HepG2 (cell line): ENCODE results near the gene RRBP1. TPM values are rescaled to one million over a fixed set of nuclear protein-coding genes. Genes with fewer than 3 reads are reported as not detected.

Experiments
- HMGA1 ChIP-seq: sonication (generic); formaldehyde crosslinking; conservative IDR thresholded peaks from 2 replicates; pipeline ENCODE4 v1.4.0; 2020; ENCODE audit warnings: missing genetic modification reagents
- HNF4A ChIP-seq: sonication (generic); formaldehyde crosslinking; IDR thresholded peaks from 2 replicates; pipeline ENCODE4 v1.4.0; 2020; ENCODE audit warnings: missing genetic modification reagents
- HNRNPLL ChIP-seq: fragments of 200-400 bp; formaldehyde crosslinking; IDR thresholded peaks from 2 replicates; pipeline ENCODE4 v1.6.1; 2017; ENCODE audit warnings: mild to moderate bottlenecking, low read depth, low read length; ENCODE audit not compliant: poor library complexity, severe bottlenecking
- NR2F2 ChIP-seq: IDR thresholded peaks from 2 replicates; pipeline ENCODE4 v1.6.1; 2012; ENCODE audit warnings: low read depth, inconsistent platforms, borderline replicate concordance
- SCMH1 ChIP-seq: sonication (generic); formaldehyde crosslinking; IDR thresholded peaks from 2 replicates; pipeline ENCODE4 v1.9.0; 2021; ENCODE audit warnings: missing genetic modification reagents, mild to moderate bottlenecking, borderline replicate concordance
- SNAPC2 ChIP-seq: sonication (generic); formaldehyde crosslinking; IDR thresholded peaks from 2 replicates; pipeline ENCODE4 v1.8.1; 2022; ENCODE audit warnings: mild to moderate bottlenecking, missing genetic modification reagents
- SP140L ChIP-seq: sonication (generic); formaldehyde crosslinking; IDR thresholded peaks from 2 replicates; pipeline ENCODE4 v1.4.0; 2020; ENCODE audit warnings: missing genetic modification reagents, borderline replicate concordance
- TBP ChIP-seq: sonication (generic); formaldehyde crosslinking; IDR thresholded peaks from 2 replicates; pipeline ENCODE4 v1.5.0; 2020; ENCODE audit warnings: missing genetic modification reagents
- TFAP4 ChIP-seq: sonication (generic); IDR thresholded peaks from 2 replicates; pipeline ENCODE4 v1.6.1; 2016; ENCODE audit warnings: low read depth, borderline replicate concordance
- ZBTB40 ChIP-seq, 2 experiments: fragments of 450-650 bp in 1 of 2; sonication (generic) in 1 of 2; formaldehyde crosslinking in 1 of 2; IDR thresholded peaks; 2 replicates each; pipeline versions ENCODE4 v1.6.1 to v1.8.0; 2016 to 2022; ENCODE audit warnings: antibody characterized with exemption in 1 of 2, mild to moderate bottlenecking in 1 of 2, missing genetic modification reagents in 1 of 2
- ZNF101 ChIP-seq: sonication (generic); formaldehyde crosslinking; IDR thresholded peaks from 2 replicates; pipeline ENCODE4 v1.4.0; 2020; ENCODE audit warnings: mild to moderate bottlenecking, low read depth, missing genetic modification reagents, borderline replicate concordance
- ZNF546 ChIP-seq: sonication (generic); formaldehyde crosslinking; conservative IDR thresholded peaks from 2 replicates; pipeline ENCODE4 v1.8.1; 2023; ENCODE audit warnings: mild to moderate bottlenecking, missing genetic modification reagents
- polyA plus RNA-seq, 8 experiments: library from polyadenylated mRNA; depleted of rRNA in 3 of 8; stranded (reverse) in 7 of 8; unstranded in 1 of 8; fragments of >200 nt; fragmentation: Illumina TruSeq in 4 of 8; extraction: Trizol in 4 of 8; gene quantifications; 2 replicates each; pipeline versions ENCODE4 v1.2.1 to v1.2.3, GENCODE V29; 2011 to 2016; ENCODE audit warnings: low read depth in 4 of 8, missing spikeins in 1 of 8, mixed read lengths in 1 of 8; ENCODE audit not compliant: insufficient read depth in 1 of 8
- total RNA-seq, 5 experiments: library from RNA; depleted of rRNA; stranded (reverse); fragments of >200 nt; fragmentation: Illumina TruSeq; extraction: Trizol; gene quantifications; 2 replicates each; pipeline ENCODE4 v1.2.3, GENCODE V29; 2016; ENCODE audit warnings: low read depth in 1 of 5
- TF ChIP-seq, protein P1 (sequence below): sonication (generic); formaldehyde crosslinking; IDR thresholded peaks from 2 replicates; pipeline ENCODE4 v1.8.0; 2023; ENCODE audit warnings: mild to moderate bottlenecking, missing genetic modification reagents
- TF ChIP-seq, protein P2 (sequence below): sonication (generic); formaldehyde crosslinking; IDR thresholded peaks from 2 replicates; pipeline ENCODE4 v1.5.0; 2020; ENCODE audit warnings: mild to moderate bottlenecking, missing genetic modification reagents
- TF ChIP-seq, protein P3 (sequence below): sonication (generic); formaldehyde crosslinking; IDR thresholded peaks from 2 replicates; pipeline ENCODE4 v1.4.0; 2020; ENCODE audit warnings: mild to moderate bottlenecking, missing genetic modification reagents

The RRBP1 gene
- total and polyA plus RNA-seq, 2 of the 13 experiments (the other 11 are each of a cell fraction or from before 2014, with no cell fraction given), result 150 to 222 TPM

- TF ChIP-seq ZBTB40 (IDR thresholded peaks at IDR 0.05) (no peak), ZBTB40 (CRISPR knock-in tag; IDR thresholded peaks at IDR 0.05) (no peak), NR2F2 (0 out of 2 replicates have a peak, but pooled peaks have one; percentile 23), ZNF101 (no peak), TFAP4 (no peak), HNRNPLL (no peak), SP140L (CRISPR knock-in tag) (no peak), SNAPC2 (CRISPR knock-in tag) (0 out of 2 replicates have a peak, but pooled peaks have one; percentile 77), TBP (CRISPR knock-in tag) (no peak), ZNF546 (CRISPR knock-in tag) (peak; percentile 87; the same call in 1 of the 2 replicates), HMGA1 (CRISPR knock-in tag) (no peak), HNF4A (peak; percentile 72), SCMH1 (CRISPR knock-in tag) (no peak)
- TF ChIP-seq, protein P1, sequence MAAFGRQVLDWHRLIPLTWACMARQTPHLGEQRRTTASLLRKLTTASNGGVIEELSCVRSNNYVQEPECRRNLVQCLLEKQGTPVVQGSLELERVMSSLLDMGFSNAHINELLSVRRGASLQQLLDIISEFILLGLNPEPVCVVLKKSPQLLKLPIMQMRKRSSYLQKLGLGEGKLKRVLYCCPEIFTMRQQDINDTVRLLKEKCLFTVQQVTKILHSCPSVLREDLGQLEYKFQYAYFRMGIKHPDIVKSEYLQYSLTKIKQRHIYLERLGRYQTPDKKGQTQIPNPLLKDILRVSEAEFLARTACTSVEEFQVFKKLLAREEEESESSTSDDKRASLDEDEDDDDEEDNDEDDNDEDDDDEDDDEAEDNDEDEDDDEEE (CRISPR knock-in tag), result peak; percentile 72; the same call in 1 of the 2 replicates
- TF ChIP-seq, protein P2, sequence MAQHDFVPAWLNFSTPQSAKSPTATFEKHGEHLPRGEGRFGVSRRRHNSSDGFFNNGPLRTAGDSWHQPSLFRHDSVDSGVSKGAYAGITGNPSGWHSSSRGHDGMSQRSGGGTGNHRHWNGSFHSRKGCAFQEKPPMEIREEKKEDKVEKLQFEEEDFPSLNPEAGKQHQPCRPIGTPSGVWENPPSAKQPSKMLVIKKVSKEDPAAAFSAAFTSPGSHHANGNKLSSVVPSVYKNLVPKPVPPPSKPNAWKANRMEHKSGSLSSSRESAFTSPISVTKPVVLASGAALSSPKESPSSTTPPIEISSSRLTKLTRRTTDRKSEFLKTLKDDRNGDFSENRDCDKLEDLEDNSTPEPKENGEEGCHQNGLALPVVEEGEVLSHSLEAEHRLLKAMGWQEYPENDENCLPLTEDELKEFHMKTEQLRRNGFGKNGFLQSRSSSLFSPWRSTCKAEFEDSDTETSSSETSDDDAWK, result no peak
- TF ChIP-seq, protein P3, sequence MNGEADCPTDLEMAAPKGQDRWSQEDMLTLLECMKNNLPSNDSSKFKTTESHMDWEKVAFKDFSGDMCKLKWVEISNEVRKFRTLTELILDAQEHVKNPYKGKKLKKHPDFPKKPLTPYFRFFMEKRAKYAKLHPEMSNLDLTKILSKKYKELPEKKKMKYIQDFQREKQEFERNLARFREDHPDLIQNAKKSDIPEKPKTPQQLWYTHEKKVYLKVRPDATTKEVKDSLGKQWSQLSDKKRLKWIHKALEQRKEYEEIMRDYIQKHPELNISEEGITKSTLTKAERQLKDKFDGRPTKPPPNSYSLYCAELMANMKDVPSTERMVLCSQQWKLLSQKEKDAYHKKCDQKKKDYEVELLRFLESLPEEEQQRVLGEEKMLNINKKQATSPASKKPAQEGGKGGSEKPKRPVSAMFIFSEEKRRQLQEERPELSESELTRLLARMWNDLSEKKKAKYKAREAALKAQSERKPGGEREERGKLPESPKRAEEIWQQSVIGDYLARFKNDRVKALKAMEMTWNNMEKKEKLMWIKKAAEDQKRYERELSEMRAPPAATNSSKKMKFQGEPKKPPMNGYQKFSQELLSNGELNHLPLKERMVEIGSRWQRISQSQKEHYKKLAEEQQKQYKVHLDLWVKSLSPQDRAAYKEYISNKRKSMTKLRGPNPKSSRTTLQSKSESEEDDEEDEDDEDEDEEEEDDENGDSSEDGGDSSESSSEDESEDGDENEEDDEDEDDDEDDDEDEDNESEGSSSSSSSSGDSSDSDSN (CRISPR knock-in tag), result no peak; the same call in 1 of the 2 replicates
Observed at GRCh38 chr20:17612992-17613327, 69.1 kb downstream of the RRBP1 start (continued).
